DMS153 (cell line): ENCODE data around the gene AP2B1.

Experiments
- DNase-seq: peaks from one replicate; lab custom pipeline; 2025; lab: John Stamatoyannopoulos, UW

Gene AP2B1

GRCh38 chr17:35630530-35631148, 43.5 kb downstream of the AP2B1 start:
- DNase-seq = no peak

DNA sequence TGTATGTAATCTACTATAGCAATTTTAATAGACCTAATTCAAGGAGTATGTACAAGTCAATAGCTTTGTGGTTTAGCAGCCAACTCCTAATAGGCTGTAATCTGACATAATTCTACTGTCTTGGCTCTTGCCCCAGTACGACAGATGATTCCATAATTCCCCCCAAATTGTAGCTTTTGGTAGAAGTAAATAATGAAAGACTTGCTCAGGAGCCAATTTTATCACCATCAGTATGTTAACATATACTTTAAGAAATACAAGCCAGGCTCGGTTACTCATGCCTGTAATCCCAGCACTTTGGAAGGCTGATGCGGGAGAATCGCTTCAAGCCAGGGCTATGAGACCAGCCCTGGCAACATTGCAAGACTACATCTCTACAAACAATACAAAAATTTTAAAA, 53.9 kb downstream of the AP2B1 start:
- no peak for DNase-seq

DNA sequence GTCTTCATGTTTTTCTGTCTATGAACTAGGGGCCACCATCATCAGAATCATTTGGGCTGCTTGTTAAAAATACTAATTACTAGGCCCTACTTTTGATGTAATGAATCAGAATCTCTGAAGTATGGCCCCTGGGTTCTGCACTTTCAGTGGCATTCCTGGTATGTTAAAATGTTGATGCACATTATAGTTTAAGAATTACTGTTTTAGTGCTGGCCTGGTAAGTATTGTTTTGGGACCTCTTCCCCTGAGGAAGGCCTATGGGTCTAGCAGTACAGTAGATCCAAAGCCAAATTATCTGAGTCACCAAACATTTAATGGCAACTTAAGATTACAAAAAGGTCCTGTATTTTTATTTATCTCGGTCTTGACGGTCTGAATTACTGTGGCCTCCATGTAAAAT, 58.8 kb downstream of the AP2B1 start:
- no peak for DNase-seq

DNA sequence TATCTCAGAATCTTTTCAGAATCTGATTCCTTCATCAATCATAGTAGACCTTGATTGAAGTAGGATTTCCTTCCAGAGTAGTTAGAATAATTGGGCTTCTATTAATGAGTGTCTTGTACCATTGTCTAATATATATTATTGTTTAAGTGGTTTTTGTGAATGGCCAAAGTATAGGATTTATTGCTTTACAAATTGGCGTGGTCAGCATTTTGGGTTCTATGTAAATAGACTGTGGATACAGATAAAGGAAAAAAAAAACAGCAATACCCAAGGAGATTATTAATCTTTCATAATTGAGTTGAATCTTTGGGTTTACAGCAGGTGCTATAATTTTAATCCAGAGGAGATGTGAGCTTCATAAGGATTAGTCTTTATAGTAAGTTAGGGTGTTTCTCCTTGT, 64.3 kb downstream of the AP2B1 start:
- DNase-seq = no peak

GRCh38 chr17:35653619-35654361, 66.7 kb downstream of the AP2B1 start:
- no peak for DNase-seq

GRCh38 chr17:35655303-35655702, 68.2 kb downstream of the AP2B1 start:
- DNase-seq = no peak

- DNase-seq = no peak
Observed at GRCh38 chr17:35660902-35661301, 73.8 kb downstream of the AP2B1 start.

DNA sequence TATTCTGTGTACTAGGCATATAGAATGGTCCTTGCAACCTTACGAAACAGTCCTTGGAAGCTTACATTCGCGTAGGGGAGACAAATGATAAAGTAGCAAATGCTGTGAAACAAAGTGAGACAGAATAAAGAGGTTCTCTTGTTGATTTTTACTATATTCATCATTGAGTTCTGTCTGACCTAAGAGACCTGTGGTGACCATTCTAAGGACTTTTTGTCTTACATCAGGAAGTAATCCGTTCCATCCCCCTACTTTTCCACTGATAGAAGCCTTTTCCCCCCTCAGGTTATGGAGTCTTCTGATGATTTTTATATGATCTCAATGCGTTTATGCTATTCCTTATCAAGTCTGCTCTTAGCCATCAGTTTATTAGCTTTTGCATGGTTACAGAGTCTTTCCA, 77.6 kb downstream of the AP2B1 start:
- DNase-seq = no peak

- no peak for DNase-seq
Observed at GRCh38 chr17:35665662-35666061, 78.5 kb downstream of the AP2B1 start.

DNA sequence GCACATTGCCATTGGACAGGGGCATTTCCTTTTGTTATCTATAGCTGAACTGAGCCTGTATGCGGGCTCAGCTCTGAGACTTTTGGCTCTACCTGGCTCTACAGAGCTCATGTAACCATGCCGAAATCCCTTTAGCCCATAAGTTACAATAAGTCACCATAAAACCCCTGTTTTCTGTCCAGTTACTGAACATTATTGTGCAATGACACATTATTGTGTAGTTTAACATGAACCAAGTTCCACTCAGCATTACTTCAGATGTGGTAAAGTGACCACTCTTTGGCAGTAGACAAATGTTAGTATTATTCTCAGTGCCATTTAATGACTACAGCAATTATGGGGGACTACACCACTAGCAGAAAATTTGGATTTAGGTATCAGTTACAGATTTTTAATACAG, 78.9 kb downstream of the AP2B1 start:
- no peak for DNase-seq

DNA sequence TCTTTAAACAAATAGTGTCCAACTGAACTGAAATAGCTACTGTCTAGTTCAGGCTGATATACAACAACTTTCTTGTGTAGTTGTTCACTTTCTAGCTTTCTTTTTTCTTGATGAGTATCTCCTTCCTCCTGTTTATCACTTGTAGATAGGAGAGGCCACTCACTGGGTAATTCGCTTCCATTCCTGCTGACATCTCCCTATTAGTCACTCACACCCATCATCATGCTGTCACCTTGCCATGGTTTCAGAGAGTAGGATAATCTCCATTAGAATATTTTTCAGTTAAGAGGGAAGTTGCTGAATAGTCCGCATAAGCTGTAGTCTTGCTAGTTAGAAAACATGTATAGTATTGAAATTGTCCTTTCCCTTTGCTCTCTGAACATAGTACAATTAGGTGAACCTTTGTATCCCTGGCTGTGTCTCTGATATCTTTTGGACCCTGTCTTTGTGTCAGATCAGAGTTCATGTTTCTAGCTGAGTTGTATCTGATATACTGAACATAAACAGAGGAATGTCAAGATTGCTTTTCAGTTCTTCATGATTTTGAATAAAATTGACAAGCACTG, 79.9 kb downstream of the AP2B1 start:
- no peak for DNase-seq

GRCh38 chr17:35668802-35669201, 81.7 kb downstream of the AP2B1 start:
- no peak for DNase-seq

GRCh38 chr17:35674552-35674951, 87.4 kb downstream of the AP2B1 start:
- no peak for DNase-seq

- DNase-seq = no peak
Observed at GRCh38 chr17:35676441-35676840, 89.3 kb downstream of the AP2B1 start.

DNA sequence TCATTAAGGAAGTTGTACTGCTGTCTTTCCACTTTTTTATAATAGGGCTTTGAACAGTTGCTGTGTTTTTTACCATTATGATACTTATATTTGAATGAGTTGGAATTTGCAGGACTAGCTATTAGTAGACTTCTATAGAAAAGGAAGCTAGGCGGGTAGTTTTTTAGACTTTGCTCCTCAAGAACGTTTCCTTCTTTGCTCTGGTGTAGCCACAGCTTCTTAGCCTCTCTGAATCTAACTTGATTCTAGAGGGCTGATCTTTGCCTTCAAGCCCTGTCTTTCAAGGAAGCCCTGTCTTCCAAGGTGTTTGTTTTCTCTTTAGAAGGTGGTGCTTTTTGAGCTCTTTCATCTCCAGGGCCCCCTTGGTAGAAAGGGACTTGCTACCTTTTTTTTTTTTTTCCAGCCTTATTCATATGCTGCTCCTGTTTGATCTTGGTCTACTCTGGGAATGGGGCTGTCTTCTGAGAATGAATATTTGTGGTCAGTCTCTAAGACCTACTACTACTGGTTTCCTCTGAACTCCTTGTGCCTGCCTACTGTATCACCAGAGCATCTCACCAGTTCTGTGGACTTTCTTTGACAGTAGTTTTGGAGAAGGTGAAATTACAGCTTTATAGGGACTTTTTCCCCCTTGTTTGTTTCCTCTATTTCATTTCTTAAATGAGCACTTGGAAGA, 92.0 kb downstream of the AP2B1 start:
- no peak for DNase-seq

DNA sequence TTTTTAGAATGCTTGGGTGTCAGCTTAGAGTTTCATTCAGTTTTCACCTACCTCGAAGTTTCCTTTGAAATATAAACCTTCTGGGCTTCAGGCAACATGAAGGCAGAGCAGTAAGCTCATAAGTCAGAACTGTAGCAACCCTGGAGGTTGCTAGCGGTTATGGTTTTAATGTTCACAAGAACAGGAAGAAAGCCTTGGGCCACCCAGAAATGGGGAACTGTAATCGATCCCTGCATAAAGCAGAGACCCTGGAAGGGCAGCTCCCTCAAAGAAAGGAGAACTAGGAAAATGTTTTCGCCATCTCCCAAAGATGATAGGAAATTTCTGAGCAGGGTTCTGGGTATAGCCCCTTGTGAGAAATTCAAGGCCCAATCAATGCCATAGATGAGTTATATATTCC, 96.5 kb downstream of the AP2B1 start:
- DNase-seq = no peak

DNA sequence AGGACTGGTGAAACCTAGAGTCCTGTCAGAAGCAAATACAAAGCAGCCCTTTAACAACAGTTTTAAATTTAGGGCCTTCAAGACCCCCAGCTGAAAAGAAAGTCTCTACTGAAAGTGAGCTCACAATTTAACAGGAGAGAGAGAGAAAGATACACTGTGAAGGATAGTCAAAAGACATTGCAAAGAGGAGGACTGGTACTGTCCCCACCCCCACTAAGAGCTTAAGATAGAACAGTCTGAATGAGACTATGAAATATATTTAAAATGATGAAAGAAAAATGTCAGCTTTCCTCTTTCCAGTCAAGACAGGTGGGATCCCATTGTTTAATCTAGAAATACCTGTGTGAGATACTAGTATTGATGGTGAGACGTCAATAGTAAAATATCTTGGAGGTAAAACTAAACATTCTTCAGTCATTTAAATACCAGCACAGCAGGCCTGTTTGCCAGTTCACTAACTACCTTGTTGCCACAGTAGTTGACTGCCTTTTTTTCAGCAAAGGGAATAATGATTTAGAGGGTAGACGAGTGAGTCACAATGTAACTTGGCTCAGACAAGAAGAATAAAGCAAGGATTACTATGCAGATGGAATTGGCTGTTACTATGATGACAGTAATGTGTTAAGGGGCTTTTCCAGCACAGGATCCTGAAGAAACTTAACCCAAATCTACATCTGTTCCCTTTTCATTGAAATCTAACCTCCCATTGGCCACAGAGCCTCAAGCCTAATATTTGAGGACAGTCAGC, 97.1 kb downstream of the AP2B1 start:
- no peak for DNase-seq

GRCh38 chr17:35692512-35693210, 105.5 kb downstream of the AP2B1 start:
- DNase-seq = no peak

GRCh38 chr17:35693662-35694061, 106.5 kb downstream of the AP2B1 start:
- DNase-seq = no peak

GRCh38 chr17:35694906-35695305, 107.8 kb downstream of the AP2B1 start:
- DNase-seq = no peak

DNA sequence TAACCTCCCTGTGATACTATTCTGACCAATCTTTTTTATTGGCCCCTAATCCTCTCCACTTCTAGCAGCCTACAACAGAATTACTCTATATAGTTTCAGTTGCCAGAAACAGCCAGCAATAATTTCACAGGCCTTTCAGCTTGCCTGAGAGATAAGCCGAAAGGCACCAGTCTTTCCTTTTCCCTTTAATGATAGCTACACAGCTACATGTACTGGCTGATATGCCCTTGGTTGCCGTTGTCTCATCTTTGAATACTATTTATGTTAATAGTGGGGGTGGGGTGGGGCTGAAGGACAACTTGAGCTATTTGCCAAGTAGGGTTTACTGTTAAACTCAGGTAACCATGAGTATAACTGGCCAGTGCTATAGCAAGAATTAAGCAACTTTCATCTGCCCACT, 108.5 kb downstream of the AP2B1 start:
- DNase-seq = no peak

- DNase-seq = no peak
Observed at GRCh38 chr17:35698800-35699199, 111.7 kb downstream of the AP2B1 start.
